ENCODE results near the gene EHHADH.
"Not testable (repeated sequence)": the region's sequence is repeated elsewhere in the genome, so short reads cannot be mapped to it uniquely, and the experiment has no call there.

Gene EHHADH

DNA sequence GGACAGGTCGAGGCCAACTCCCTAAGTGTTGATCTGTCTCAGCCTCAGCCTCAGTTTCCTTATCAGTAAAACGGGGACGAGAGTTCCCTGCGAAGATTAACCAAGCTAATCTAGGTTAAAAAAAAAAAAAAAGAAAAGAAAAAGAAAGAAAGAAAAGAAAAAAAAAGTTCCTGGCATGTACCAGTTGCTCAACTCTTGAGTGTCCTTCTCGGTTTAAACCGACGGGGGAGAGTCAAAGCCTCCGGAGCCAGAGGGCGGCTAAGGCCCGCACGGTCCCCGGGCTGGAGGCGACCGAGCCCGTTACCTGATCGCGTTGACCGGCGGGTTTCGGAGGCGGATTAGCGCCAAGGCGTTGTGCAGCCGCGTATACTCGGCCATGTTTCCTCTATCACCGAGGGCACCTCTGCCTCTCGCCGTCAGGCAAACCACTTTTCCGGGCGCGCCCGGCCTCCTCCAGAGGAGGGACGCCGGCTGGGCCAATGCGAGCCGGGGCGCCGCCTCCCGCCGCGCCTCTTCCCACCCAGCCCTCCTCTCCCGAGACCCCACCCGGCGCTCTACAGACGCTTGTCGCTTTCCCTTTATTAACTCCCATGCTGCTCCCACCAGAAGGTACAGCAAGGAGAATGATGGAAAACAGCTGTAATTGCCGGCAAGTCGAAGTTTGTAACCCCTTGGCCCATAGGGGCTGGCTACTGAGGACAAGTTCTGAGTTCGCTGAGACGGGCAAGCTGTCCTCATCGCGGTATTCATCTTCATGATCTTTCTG is at the start of gene EHHADH:
EHHADH (minus strand) TSS at position 405 of the 766 bp plus-strand sequence; CDS start at position 378, 27 bp downstream.
- DNase-seq, result peak; percentile 49

DNA sequence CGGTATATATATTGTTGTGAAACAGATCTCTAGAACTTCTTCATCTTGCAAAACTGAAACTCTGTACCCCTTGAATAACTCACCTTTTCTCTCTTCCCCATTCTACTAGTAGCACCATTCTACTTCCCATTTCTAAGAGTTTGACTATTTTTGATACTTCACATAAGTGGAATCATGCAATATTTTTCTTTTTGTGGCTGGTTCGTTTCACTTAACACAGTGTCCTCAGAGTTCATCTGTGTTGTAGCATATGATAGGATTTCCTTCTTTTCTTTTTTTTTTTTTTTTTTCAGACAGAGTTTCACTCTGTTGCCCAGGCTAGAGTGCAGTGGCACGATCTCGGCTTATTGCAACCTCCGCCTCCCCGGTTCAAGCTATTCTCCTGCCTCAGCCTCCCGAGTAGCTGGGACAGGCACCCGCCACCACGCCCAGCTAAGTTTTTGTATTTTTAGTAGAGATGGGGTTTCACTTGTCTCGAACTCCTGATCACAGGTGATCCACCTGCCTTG is 46.1 kb upstream of the EHHADH start:
- DNase-seq, result not testable (repeated sequence)

DNA sequence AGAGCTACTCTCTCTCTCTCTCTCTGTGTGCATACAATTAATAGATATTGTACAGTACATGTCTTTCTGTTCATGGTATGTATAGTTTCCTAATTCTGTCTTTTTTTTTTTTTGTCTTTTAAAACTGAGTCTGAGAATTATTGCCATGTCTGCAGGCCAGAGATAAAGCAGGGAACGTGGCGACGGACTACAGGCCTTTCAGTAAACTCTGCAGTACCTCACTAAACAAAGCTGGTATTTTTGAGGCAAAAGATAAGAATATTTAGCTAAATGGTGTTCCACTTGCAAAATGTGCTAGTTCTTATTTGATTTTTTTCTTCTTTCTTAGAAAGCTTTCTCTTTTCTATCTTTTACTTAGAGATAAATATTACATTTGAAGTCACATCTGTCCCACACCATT is 44.0 kb upstream of the EHHADH start:
- DNase-seq, result no peak

DNA sequence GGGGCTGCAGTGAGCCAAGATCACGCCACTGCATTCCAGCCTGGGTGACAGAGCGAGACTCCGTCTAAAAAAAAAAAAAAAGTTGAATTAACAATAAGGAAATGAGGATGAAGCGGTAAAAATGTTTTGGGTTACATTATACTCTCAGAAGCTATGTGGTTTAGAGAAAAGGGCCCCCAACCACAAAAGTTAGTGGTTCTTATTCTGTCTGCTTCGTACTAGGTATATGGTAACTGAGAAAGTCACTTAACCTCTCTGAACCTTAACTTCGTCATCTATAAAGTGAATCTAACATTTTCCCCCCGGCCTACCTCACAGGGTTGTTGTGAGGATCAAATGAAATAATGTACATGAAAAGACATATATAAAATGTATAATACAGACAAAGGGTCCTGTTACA is 38.4 kb upstream of the EHHADH start:
- DNase-seq, result no peak

DNA sequence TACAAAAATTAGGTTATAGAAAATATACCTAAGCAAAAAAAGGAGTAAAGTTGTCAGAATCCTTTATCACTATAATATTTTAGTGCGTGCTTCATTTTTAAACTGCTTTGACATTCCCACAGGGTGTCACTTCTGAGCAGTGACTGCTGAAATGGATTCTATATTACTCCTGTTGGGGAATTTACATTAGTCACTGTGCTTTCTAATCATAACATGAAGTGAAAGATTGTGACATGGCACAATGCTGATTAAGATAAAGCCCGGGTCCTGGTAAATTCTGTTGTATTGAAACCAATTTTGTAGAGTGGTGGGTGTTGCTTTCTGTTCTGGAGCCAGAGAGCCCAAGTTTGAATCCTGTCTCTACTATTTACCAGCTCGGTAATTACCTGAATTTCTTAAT is 36.4 kb upstream of the EHHADH start:
- DNase-seq, result no peak

DNA sequence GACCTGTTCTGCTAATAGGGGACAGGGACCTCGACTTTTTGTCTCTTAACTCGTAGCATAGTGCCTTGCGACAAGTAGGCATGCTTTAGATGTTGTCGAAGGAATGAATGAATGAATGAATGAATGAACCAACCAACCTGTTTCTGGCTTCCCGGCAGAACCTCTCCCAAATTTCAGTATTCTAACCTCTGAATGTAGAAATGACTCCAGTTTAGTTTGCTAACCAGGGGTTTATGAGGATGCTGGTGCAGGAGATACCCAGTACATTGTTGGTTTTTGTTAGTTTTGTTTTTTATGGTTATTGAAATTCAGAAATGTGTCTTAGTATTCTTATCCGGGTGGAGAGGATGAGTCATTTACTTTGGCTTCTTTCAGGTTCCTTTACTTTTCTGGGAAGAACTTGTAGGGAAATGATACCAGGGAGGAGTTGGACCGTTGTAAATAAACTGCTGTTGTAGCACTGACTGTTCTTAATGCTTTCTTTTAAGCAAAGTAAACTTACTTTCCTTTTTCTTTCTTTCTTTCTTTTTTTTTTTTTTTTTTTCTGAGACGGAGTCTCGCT is 29.6 kb upstream of the EHHADH start:
- no peak for DNase-seq

DNA sequence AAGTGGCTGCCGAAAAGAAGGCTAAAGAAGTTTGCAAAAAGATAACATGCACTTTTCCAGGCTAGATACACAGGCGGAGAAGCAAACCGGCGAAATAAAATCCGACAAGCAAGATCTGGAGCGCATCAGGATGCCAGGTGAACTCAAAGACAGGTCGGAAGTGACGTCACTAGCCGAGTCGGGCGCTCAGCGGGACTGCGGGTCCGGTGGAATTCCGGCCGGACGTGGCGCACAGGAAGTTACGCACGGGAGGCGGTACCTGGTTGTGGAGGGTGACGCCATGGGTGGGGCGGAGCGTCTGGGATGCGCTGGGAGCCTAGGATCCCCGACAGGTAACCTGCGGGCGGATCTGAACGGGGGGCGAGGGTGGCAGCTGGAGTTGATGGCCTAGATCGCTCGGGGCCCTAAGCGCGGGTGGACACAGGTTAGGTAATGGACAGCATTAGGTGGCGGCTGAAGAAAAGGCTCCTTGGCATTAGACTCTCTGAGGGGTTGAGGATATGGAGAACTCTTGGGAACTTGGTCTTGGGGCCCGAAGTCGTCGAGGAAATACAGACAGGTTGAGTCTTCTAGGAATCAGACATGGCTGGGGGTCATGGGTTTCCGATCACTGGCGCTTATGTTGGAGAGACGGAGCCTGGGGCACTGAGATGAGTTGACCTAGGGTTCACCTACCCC is 29.0 kb upstream of the EHHADH start:
- peak; percentile 95 for DNase-seq

DNA sequence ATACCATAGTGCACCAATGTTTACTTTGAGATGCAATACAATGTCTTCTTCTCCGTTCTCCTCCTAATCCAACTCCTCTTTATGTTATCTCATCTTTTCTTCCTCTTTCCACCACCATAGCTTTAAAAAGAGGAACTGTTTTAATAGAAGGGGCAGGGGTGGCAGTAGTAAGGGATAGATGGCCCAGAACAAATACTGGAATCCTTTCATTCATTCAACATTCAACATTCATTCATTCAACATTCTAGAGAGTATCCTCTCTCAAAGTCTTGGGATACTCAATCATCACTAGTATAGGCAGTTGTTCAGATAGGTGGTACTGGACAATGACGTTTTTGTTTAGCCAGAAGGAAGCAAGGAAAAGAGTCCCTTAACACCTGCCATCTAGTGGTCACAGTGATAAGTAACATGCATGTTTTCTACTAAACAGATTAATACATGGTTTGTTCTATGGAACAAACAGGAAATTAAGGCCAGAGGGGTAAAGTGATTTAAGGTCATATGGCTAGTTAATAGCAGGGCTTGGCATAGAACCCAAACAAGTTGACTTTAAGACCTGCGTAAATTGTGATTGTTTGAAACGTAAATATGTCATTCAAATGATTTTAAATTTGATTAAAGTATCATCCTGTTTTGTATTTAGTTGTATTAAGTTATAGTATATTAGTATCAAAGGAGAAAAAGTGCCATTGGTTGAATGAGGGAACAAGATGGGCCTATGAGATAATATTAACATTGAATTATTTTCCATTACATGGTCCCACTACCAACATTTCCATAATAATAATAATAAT is 26.9 kb upstream of the EHHADH start:
- DNase-seq, result no peak

DNA sequence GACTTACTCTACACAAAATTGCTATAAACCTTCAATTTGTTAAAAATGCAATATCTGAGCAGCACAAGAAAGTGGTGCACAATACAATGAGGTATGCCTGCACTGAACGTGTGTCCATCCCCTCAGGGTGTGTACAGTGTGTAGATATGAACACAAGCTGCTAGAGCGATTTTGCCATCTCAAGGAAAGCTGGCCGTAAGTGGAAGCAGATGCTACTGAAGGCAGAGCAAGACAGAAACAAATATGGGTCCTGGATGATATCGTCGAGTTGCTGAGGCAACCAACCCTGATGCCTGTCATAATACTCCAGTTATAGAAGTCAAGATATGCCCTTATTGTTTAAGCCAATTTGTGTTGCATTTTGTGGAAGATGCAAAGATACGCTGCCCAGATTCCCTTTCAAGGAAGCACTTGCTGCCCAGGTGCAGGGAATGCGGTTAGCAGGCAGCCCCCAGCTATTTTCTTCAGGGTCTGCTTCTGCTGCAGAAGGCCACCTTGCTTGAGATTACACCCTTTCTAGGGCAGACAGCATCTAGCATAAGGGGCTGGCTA is 25.8 kb upstream of the EHHADH start:
- DNase-seq, result no peak

DNA sequence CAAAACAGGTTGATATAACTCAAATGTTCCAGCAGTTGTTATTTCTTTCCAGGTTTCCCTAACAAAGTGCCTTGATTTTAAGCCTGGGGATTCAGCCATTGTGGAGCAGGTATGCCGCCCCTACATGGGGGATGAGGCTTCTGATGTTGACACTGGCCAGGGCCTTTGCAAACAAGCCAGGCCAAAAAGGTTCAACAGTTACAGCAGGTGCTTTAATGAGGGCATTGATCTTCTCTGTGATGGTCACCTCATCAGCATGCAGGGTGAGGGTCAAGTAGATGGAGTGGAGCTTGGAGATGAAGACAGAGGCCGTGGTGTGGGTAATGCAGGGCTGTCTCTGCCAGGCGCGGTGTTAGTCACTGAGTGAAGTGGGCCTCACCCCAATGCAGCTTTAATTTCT is 22.6 kb upstream of the EHHADH start:
- no peak for DNase-seq

DNA sequence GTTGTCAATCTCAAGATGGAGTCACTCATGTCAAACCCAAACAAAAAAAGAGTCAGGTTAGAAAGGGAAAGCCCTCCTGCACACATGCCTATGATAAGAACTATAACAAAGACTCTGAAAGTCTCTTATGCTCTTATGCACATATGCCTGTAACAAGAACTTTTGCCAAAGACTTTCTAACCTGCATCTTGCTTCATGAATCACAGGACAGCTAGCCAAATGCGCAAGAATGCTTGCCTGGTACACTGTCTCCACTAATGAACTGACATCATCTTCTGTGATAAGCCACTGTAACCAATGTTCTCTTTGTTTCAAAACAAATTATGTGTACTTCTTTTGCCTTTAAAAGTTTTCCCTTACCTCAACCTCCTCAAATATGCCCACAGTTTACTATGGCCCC is 18.2 kb upstream of the EHHADH start:
- DNase-seq, result no peak

DNA sequence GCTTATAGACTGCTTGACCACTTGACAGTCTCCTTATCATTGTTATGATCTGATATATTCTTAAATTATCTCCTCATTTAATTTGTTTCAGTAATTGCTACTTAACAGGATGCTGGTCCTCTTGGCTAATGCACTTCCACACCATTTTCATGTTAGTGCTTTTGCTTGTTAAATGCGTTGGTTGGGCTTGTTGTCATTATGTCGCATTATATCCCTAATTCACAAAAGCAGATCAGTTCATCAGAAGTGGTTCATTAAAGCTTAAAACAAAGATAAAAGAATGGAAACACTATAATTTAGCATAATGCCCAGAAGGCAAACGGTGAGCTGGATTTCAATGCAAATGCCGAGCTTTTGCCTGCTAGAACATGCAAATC is 17.1 kb upstream of the EHHADH start:
- no peak for DNase-seq

DNA sequence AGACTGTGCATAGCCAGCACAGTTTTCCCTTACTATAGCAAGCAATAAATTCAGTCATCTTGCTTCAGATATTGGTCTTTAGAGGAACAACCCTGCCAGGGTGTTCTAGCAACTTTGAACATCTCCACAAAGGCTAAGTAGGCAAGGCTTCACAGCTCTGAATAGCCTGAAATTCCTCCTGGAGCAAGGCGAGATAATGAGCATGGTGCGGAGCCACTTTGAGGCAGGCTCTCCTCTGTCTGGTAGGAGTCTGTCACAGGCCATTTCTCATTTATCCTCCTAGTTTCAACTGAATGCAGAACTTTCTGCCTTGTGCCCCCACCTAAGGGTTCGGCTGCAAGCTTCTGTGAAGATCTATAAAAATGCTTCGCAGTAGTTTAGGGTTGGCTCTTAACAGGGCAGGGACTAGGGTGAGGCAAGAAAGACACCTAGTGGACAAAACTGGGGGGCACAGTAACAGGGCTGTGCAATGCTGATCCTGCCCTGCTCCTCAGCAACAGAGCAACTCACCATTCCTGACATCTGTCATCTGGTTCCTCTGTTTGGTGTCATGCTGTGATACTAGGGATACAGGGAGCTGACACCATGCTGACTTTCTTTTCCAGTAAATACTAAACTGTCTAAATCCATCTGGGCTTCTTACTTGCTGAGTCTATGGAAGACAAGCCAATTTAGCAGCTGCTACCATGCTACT is 16.6 kb upstream of the EHHADH start:
- DNase-seq, result no peak

DNA sequence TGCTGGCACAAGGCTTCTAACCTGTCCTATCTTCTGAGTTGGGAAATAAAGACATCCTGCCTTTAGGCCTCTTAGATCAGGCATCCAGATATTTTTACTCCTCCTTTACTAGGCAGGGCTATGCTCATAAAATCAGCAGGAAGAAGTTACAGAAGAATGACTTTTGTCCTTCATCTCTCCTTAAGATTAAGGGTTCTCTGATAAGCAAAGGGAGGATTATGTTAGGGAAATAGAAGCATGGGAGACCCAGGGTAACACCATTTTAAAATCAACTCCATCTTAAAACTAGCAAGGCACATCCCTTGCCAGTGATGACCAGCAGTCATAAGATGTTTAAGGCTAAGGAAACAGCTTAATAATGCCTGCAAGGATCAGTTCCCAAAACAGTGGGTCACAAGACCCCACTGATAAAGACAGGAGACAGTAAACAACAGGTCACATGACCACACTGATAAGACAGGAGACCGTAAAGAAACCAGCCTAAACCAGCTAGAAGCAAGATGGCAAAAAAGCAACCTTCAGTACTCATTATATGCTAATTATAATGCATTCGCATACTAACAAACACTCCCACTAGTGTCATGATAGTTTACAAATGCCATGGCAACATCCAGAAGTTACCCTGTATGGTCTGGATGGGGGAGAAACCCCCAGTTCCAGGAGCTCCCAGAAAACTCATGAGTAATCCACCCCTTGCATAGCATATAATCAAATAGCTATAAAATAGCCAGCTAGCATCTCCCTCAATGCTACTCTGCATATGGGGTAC is 14.5 kb upstream of the EHHADH start:
- DNase-seq, result no peak

DNA sequence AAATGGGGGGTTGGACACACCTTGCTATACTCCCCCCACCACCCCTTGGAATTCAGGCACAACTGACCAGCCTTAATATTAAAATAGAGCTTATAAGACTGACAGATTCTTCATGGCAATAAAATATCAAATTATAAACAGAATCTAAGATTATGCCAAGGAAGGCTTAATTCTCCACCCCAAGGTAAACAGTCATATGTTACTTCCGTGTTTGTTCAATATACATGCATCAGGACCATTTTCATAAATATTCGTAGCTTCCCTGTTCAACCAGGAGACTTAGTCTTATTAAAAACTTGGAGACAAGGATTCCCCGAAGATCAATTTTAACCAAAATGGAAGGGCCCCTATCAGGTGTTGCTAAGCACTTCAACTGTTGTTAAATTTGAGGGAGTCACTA is 13.3 kb upstream of the EHHADH start:
- no peak for DNase-seq

DNA sequence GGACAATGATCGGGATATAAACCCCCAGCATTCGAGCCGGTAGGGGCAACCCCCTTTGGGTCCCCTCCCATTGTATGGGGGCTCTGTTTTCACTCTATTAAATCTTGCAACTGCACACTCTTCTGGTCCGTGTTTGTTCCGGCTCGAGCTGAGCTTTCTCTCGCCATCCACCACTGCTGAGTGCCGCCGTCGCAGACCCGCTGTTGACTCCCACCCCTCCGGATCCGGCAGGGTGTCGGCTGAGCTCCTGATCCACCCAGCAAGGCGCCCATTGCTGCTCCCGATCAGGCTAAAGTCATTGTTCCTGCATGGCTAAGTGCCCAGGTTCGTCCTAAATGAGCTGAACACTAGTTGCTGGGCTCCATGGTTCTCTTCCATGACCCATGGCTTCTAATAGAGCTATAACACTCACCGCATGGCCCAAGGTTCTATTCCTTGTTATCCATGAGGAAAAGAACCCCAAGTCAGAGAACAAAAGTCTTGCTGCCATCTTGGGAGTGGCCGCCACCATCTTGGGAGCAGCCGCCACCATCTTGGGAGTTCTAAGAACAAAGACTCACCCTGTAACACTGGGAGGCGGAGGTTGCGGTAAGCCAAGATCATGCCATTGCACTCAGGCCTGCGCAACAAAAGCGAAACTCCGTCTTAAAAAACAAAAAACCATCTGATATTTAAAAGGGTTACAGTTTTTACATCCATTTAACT is 11.2 kb upstream of the EHHADH start:
- DNase-seq, result no peak

DNA sequence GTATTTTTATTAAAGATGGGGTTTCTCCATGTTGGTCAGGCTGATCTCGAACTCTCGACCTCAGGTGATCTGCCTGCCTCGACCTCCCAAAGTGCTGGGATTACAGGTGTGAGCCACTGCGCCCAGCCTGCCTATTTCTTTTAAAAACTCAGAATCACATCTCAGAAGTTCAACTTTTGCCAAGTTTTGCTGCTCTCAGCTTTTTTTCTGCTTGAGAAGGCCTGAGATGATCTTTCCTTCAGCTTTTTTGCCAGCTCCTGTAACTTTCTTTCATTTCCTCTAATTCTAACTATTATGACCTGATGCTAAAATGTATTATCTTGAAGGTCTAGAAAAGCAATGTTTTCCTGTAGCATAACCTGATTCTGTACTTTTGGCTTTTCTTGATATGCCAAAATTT is 9.6 kb upstream of the EHHADH start:
- no peak for DNase-seq

DNA sequence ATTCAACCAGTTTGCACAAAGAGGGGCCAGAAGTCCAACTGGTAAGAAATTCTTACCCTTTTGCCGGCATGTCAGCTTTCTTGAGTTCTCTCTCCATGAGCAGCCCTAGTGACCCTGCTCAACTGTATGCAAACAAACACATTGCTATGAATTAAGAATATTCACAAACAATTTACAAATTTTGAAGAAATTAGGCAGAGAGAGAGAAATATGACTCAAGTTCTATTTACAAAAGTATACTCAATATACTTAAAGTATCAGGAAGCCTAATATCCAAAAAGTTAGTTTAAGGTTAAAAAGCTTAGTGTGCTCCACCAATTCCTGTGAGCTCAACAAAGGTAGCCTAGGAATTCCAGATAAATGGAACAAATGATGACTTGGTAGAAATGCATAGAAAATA is 3.5 kb upstream of the EHHADH start:
- DNase-seq, result no peak

DNA sequence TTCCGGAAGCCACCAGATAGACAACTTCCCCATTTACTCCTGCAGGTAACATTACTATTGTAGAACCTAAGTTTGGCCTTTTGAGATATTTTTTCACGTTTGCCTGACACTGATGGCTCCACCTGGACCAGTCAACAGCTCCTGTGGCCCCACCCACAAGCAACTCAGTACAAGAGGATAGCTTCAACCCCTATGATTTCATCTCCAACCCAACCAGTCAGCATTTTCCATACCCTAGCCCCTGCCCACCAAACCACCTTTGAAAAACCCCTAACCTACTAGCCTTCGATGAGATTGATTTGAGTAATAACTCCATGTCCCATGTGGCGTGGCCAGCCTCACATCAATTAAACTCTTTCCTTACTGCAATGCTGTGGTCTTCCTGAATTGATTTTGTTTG is 950 bp upstream of the EHHADH start:
- no peak for DNase-seq

DNA sequence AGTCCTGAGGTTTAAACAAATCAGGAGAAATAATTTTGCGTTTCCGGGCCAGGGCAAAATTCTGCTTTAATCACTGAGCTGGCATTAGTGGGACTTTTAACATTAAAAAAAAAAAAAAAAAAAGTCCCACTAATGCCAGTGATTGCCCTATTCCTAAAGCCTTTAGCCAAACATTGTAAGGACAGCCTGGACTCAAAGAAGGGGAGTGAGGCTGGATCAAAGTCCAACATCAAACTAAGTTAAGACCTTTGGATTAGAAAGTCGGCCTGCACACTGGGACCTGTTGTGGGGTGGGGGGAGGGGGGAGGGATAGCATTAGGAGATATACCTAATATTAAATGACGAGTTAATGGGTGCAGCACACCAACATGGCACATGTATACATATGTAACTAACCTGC is 716 bp downstream of the EHHADH start:
- not testable (repeated sequence) for DNase-seq

DNA sequence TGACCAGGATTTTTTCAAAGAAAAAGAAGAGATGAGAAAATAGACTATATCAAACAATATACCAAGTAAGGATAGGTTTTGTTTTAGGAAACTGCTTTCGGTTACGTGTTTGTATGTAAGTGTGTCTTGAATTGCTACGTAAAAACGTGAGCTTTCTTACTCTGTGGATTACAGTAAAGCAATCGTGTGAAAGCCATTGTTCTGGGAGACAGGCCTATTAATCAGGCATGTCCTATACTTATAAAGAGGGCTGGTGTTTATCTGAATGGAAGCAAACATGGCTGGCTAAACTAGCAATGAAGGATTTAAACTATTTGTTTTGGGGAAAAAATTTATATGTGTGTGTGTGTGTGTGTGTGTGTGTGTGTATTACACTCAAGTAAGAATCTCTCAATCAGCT is 2.6 kb downstream of the EHHADH start:
- no peak for DNase-seq

All from CD4-positive, alpha-beta T cell treated with Interleukin-15 for 1 hour (primary cell).